ENCODE measurements around the gene KCNQ1. TPM values are rescaled to one million over a fixed set of nuclear protein-coding genes. Genes with fewer than 3 reads are reported as not detected.

The KCNQ1 gene
- total RNA-seq, 1 donor from 2014 or later = 4.8 TPM

GRCh38 chr11:2515401-2516275 is 70.8 kb downstream of the KCNQ1 start:
- peak; percentile 65 for DNase-seq (ENCODE audit: extremely low spot score, unreplicated experiment)
- H3K4me3 Mint-ChIP-seq = no peak overlapping the region
- H3K9me3 Mint-ChIP-seq = no peaks in the 10 kb centered on the region
- no peak overlapping the region for H3K27ac Mint-ChIP-seq
- H3K36me3 Mint-ChIP-seq = no peaks in the 10 kb centered on the region
- TF ChIP-seq, protein P1, sequence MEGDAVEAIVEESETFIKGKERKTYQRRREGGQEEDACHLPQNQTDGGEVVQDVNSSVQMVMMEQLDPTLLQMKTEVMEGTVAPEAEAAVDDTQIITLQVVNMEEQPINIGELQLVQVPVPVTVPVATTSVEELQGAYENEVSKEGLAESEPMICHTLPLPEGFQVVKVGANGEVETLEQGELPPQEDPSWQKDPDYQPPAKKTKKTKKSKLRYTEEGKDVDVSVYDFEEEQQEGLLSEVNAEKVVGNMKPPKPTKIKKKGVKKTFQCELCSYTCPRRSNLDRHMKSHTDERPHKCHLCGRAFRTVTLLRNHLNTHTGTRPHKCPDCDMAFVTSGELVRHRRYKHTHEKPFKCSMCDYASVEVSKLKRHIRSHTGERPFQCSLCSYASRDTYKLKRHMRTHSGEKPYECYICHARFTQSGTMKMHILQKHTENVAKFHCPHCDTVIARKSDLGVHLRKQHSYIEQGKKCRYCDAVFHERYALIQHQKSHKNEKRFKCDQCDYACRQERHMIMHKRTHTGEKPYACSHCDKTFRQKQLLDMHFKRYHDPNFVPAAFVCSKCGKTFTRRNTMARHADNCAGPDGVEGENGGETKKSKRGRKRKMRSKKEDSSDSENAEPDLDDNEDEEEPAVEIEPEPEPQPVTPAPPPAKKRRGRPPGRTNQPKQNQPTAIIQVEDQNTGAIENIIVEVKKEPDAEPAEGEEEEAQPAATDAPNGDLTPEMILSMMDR (conservative IDR thresholded peaks at IDR 0.05) = no peak
- H3K4me1 Mint-ChIP-seq (ENCODE audit: unreplicated experiment) = no peaks in the 10 kb centered on the region
- H3K27me3 Mint-ChIP-seq = peaks cover 7% of the 10 kb centered on the region

DNA sequence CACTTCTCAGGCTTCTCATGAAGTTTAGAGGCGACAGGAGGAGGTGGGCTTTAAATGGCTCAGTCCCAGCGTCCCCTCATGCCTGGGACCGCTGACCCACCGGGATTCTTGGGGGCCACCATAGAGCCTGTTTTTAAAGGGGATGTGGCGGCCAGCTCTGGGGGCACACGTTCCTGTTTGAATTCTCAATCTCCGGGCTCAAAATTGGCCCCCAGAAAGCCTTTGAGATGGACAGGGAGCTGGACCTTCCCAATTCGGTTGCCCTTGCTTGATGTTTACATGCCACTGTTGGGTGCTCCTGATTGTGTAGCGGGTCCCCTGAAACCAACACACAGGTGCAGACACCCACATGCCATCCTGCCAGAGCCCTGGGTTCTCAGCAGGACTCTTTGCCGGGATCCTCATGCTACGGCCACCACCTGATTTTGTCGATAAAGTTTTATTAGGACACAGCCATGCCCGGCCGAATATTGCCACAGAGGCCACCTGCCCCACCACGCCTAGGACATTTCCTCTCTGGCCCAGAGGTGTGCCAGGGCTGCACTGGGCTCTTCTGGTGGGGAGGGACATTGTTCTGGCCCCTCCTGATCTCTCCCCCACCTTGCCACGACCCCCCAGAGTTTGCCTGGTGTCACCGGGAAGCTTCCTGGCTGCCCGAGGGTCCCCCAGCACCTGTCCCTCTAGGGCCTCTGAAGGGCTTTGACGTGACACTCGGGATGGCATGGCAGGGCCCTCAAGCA is 71.6 kb downstream of the KCNQ1 start:
- no peaks in the 10 kb centered on the region for H3K9me3 Mint-ChIP-seq
- no peaks in the 10 kb centered on the region for H3K4me1 Mint-ChIP-seq (ENCODE audit: unreplicated experiment)
- TF ChIP-seq, protein P1 (conservative IDR thresholded peaks at IDR 0.05) = no peak
- H3K4me3 Mint-ChIP-seq = no peak overlapping the region
- H3K36me3 Mint-ChIP-seq = no peaks in the 10 kb centered on the region
- peaks cover 8% of the 10 kb centered on the region for H3K27me3 Mint-ChIP-seq
- H3K27ac Mint-ChIP-seq = no peak overlapping the region
- no peak for DNase-seq (ENCODE audit: extremely low spot score, unreplicated experiment)

DNA sequence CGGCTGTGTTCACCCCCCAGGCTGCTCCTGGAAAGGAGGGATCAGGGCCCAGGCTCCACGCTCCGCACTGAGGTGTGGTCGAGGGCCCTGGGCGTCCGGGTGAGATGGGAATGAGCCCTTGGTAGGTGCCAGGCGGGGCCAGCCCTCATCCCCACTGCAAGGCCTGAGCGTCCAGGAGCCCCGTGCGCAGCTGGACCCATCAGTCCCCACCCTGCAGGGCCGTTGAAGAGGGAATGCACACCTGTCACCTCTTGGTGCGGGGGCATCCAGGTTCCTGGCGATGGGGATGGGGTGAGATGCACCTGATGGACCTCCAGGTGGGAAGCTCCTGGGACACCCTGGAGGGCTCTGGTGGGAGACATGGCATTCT is 72.2 kb downstream of the KCNQ1 start:
- TF ChIP-seq, protein P1 (conservative IDR thresholded peaks at IDR 0.05) = no peak
- Mint-ChIP-seq H3K4me1 (ENCODE audit: unreplicated experiment) (no peaks in the 10 kb centered on the region), H3K9me3 (no peaks in the 10 kb centered on the region), H3K27me3 (peaks cover 8% of the 10 kb centered on the region), H3K36me3 (no peaks in the 10 kb centered on the region), H3K4me3 (no peak overlapping the region), H3K27ac (no peak overlapping the region)
- DNase-seq (ENCODE audit: extremely low spot score, unreplicated experiment) = no peak

DNA sequence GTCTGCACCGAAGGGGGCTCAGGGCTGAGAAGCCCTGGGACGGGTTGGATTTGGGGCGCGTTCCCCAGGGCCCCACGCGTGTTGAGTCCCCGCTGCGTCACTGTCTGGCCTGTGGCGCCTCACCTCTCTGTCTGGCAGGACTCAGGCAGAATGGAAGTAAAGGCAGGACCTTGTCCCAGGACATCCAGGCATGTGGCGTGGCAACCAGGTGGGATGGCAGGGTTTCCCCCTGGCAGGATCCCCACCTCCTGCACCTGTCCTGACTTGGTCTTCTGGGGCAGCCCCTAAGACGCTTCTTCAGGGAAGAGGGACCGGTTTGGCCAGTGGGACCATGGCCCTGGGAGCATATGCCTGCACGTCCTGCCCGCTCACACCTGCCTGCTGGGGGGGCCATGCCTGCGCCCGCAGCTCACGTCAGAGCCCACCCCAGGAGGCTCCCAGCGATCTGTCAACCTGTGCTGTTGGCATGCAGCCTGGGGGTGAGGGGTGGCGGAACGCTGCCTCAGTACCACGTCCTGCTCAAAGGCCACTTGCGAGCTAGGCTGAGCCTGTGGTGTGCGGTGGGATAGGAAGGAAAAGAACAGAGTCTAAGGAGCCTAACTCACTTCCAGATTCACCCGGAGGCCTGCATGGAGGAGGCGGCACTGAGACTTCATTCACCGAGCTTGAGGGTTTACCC is 72.7 kb downstream of the KCNQ1 start:
- DNase-seq (ENCODE audit: extremely low spot score, unreplicated experiment) = peak; percentile 64
- Mint-ChIP-seq H3K36me3 (no peaks in the 10 kb centered on the region), H3K9me3 (no peaks in the 10 kb centered on the region), H3K27me3 (peaks cover 8% of the 10 kb centered on the region), H3K4me1 (ENCODE audit: unreplicated experiment) (no peaks in the 10 kb centered on the region), H3K27ac (no peak overlapping the region), H3K4me3 (no peak overlapping the region)
- TF ChIP-seq, protein P1 (conservative IDR thresholded peaks at IDR 0.05) = no peak

DNA sequence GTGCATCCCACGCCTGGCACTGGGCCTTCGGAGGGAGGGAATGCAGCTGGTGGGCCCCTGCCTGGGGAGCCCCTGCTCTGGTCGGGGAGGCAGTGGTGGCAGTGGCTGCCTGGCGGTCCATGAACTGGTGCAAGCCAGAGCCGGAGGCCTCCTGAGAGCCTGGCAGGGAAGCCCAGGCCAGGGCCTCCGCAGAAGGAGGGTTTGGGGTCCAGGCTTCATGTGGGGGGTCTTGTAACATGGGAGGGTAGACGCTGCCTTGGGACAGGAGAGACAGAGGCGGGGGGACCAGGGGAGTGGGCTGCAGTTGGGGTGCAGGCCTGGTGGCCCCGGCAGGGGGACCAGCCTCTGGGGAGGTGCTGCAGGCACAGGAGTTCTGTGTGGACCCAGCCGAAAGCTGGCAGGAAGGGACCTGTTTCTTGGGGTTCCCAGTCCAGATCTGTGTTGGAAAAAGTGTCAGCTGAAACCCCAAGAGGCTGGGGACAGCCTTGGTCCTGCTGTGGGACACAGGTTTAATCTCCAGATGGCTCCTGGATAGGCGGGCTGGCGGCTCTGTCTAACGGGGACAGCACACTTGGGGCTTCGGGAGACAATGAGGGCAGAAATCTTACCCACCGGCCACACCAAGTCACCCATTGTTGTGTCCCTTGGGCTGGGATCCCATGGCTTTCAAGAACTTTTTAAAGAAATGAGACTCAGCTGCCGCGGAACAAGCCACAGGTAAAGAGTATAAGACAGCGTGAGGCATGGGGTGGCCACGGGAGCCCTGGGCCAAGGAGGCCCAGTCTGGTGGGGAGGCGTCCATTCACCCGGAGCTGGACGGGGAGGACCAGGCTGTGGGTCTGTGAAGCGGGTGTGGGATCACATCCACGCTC is 73.5 kb downstream of the KCNQ1 start:
- H3K27ac Mint-ChIP-seq = no peak overlapping the region
- peak; percentile 63 for DNase-seq (ENCODE audit: extremely low spot score, unreplicated experiment)
- no peaks in the 10 kb centered on the region for H3K36me3 Mint-ChIP-seq
- TF ChIP-seq, protein P1 (conservative IDR thresholded peaks at IDR 0.05) = no peak
- no peak overlapping the region for H3K4me3 Mint-ChIP-seq
- no peaks in the 10 kb centered on the region for H3K4me1 Mint-ChIP-seq (ENCODE audit: unreplicated experiment)
- peaks cover 8% of the 10 kb centered on the region for H3K27me3 Mint-ChIP-seq
- H3K9me3 Mint-ChIP-seq = no peaks in the 10 kb centered on the region

Data from type B pancreatic cell (in vitro differentiated cells).